Body of pancreas (tissue), 4 donors: ENCODE results near the gene ARID1B. TPM values are rescaled to one million over a fixed set of nuclear protein-coding genes. Genes with fewer than 3 reads are reported as not detected.

Source experiments
- ATAC-seq: fragments of 150-250 bp; one replicate; pipeline ENCODE4 v1.9.1; 2016
- DNase-seq, 4 donors: peaks; one replicate each; pipeline ENCODE4 v3.0.0-alpha.2; 2019
- H3K27ac ChIP-seq, 4 donors: fragments of 200-600 bp; sonication (generic); 1 replicate in 3 of 4; 2 replicates in 1 of 4; pipeline versions ENCODE4 v1.5.1 to v1.6.1; 2016 to 2019; ENCODE audit warnings: mild to moderate bottlenecking in 1 of 4, mixed read lengths in 1 of 4, moderate library complexity in 1 of 4
- H3K27me3 ChIP-seq, 2 donors: fragments of 200-600 bp; sonication (generic); one replicate each; pipeline ENCODE4 v1.6.0; 2016; ENCODE audit warnings: mild to moderate bottlenecking in 1 of 2
- H3K36me3 ChIP-seq, 2 donors: fragments of 200-600 bp; sonication (generic); replicated peaks in 1 of 2; 2 replicates each; pipeline ENCODE4 v1.5.1; 2016; ENCODE audit warnings: low read depth in 2 of 2; ENCODE audit not compliant: insufficient read depth in 1 of 2
- H3K4me1 ChIP-seq: fragments of 200-600 bp; sonication (generic); one replicate; pipeline ENCODE4 v1.6.0; 2016
- H3K4me3 ChIP-seq, 2 donors: fragments of 200-600 bp; sonication (generic); 1 replicate in 1 of 2; 2 replicates in 1 of 2; pipeline ENCODE4 v1.5.1; 2016 to 2019
- H3K9me3 ChIP-seq, 3 donors: fragments of 200-600 bp; sonication (generic); 1 replicate in 2 of 3; 2 replicates in 1 of 3; pipeline ENCODE4 v1.5.1; 2016
- CTCF ChIP-seq, 7 experiments: fragments of 450-650 bp in 4 of 7; fragments of 200-600 bp in 3 of 7; sonication (generic) in 3 of 7; IDR thresholded peaks; one replicate each; pipeline ENCODE4 v1.5.1; 2016 to 2019; ENCODE audit warnings: antibody characterized with exemption in 7 of 7
- POLR2A ChIP-seq, 3 donors: fragments of 450-650 bp; IDR thresholded peaks; one replicate each; pipeline ENCODE4 v1.6.1; 2016; ENCODE audit warnings: antibody characterized with exemption in 3 of 3, mild to moderate bottlenecking in 2 of 3
- WGBS, 2 donors: methylation state at CpG; one replicate each; pipeline ENCODE4 v1.1.5; 2017; 5-methylcytosine and 5-hydroxymethylcytosine counted together
- intact Hi-C: fragments of 100-400 bp; cut with DNase I; formaldehyde crosslinking; loops from one replicate; pipeline ENCODE4 v1.15.1; 2023
- total RNA-seq, 2 donors: library from RNA; depleted of rRNA; stranded (reverse); fragments of >200 nt; gene quantifications; one replicate each; pipeline ENCODE4 v1.1.0, GENCODE V29; 2016

Gene ARID1B
- total RNA-seq, 2 donors from 2014 or later: 71.5 to 85.1 TPM

- H3K36me3 ChIP-seq: no peaks in the 10 kb centered on the region
- intact Hi-C loops: no loop called here
- 58% methylated on average over 10 to 13 of the region's 13 CpGs for WGBS, 2 donors
- H3K4me3 ChIP-seq: no peak overlapping the region
- ATAC-seq (peak; percentile 64), DNase-seq (no peak)
- peaks cover 26% of the 10 kb centered on the region for H3K4me1 ChIP-seq
- peak overlapping the region; percentile 41 to 72 (median 56) for H3K27ac ChIP-seq
- no peaks in the 10 kb centered on the region for H3K27me3 ChIP-seq
- TF ChIP-seq POLR2A (IDR thresholded peaks at IDR 0.05): no peak
- TF ChIP-seq CTCF (IDR thresholded peaks at IDR 0.05): no peak
- H3K9me3 ChIP-seq: no peaks in the 10 kb centered on the region
Observed at GRCh38 chr6:156994215-156995076, 217.3 kb downstream of the ARID1B start.

DNA sequence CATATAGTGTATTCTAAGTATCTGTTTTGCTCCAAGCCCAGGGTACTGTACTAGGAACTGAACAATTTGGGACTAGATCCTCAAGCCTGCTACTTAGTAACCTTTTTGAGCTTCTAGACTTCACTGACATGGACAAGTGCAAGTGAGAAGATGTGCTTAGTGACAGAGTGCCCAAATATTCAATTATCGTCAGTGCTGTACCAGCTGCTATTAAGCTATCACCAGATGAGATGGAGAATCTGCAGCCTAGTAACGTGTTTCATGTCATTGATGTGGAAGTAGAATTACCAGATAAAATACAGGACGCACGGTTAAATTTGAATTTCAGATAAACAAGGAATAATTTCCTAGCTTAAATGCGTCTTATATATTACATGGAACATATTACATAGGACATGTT is 218.3 kb downstream of the ARID1B start:
- 89% methylated on average over 5 of the region's 5 CpGs for WGBS, 2 donors
- Histone ChIP-seq H3K36me3 (no peaks in the 10 kb centered on the region), H3K27ac (no peak overlapping the region), H3K27me3 (no peaks in the 10 kb centered on the region), H3K4me3 (no peak overlapping the region), H3K9me3 (no peaks in the 10 kb centered on the region), H3K4me1 (peaks cover 26% of the 10 kb centered on the region)
- TF ChIP-seq CTCF (IDR thresholded peaks at IDR 0.05): no peak
- no peak for TF ChIP-seq POLR2A (IDR thresholded peaks at IDR 0.05)
- DNase-seq: no peak
- intact Hi-C loops: no loop called here
- ATAC-seq: no peak

GRCh38 chr6:156996265-156996664 is 219.1 kb downstream of the ARID1B start:
- Histone ChIP-seq H3K27me3 (no peaks in the 10 kb centered on the region), H3K4me3 (no peak overlapping the region), H3K36me3 (no peaks in the 10 kb centered on the region), H3K4me1 (peaks cover 26% of the 10 kb centered on the region), H3K27ac (no peak overlapping the region), H3K9me3 (no peaks in the 10 kb centered on the region)
- DNase-seq: no peak
- intact Hi-C loops: no loop called here
- ATAC-seq: no peak
- no peak for TF ChIP-seq POLR2A (IDR thresholded peaks at IDR 0.05)
- no peak for TF ChIP-seq CTCF (IDR thresholded peaks at IDR 0.05)
- WGBS, 2 donors: 95 to 100% methylated on average over 2 of the region's 2 CpGs

GRCh38 chr6:156998794-156999330 is 221.7 kb downstream of the ARID1B start:
- peaks cover 12% of the 10 kb centered on the region for H3K4me1 ChIP-seq
- 96 to 97% methylated on average over 7 of the region's 7 CpGs for WGBS, 2 donors
- no peaks in the 10 kb centered on the region for H3K9me3 ChIP-seq
- DNase-seq (no peak), ATAC-seq (no peak)
- no peaks in the 10 kb centered on the region for H3K27me3 ChIP-seq
- no peaks in the 10 kb centered on the region for H3K36me3 ChIP-seq
- no peak for TF ChIP-seq CTCF (IDR thresholded peaks at IDR 0.05)
- no peak overlapping the region for H3K27ac ChIP-seq
- intact Hi-C loops: no loop called here
- no peak overlapping the region for H3K4me3 ChIP-seq
